Islet of Langerhans (tissue), 1 donor: ENCODE results near the gene GP9.
"Not testable (repeated sequence)": the region's sequence is repeated elsewhere in the genome, so short reads cannot be mapped to it uniquely, and the experiment has no call there.

Source experiments
- FAIRE-seq: peaks from one replicate; lab custom pipeline; 2011; peaks lifted over from hg19 to GRCh38; lab: Jason Lieb, UNC

The GP9 gene

DNA sequence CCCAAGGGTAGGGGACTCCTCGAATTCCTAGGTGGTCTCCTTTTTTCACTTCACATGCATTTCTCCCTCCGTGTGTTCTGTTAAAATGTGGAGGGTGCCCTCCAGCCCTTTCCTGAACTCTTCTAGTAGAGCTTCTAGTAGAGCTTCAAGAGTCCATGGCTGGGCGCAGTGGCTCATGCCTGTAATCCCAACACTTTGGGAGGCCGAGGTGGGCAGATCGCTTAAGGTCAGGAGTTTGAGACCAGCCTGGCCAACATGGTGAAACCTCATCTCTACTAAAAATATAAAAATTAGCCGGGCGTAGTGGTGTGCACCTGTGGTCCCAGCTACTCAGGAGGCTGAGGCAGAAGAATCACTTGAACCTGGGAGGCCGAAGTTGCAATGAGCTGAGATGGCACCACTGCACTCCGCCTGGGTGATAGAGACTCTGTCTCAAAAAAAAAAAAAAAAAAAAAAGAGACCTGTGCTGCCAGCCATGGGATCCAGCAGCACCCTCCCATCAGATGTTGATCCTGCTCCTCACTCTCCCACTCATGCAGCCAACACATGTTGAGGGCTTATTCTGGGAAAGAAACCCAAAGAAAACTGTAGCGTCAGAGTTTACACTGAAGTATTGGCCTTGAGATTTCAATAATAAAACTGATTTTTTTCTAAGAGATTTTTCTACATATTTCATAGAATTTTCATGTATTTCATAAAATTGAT lies 50.6 kb downstream of the GP9 start:
- FAIRE-seq = not testable (repeated sequence)
